HuH-7 (cell line): ENCODE measurements around the gene PRR22.

Experiments used
- DNase-seq: peaks from one replicate; pipeline ENCODE4 v3.0.0; 2011; ENCODE audit warnings: low spot score

Gene PRR22

GRCh38 chr19:5784581-5785147, at the start of gene PRR22:
Gene PRR22, minus strand, starts transcription at chr19:5784746. Its CDS starts 86 bp downstream, at chr19:5784660.
- DNase-seq: no peak

- DNase-seq: no peak
These were observed 48.1 kb upstream of the PRR22 start for GRCh38 chr19:5832527-5833216.

- DNase-seq: no peak
These were observed 47.5 kb upstream of the PRR22 start for GRCh38 chr19:5832061-5832460.

GRCh38 chr19:5831159-5831558, 46.6 kb upstream of the PRR22 start:
- no peak for DNase-seq

GRCh38 chr19:5829567-5830310, 45.2 kb upstream of the PRR22 start:
- DNase-seq: no peak

- peak; percentile 68 for DNase-seq
These were observed 44.4 kb upstream of the PRR22 start for GRCh38 chr19:5828661-5829566.

- peak; percentile 94 for DNase-seq
These were observed 43.5 kb upstream of the PRR22 start for GRCh38 chr19:5827891-5828660.

- DNase-seq: no peak
These were observed 42.9 kb upstream of the PRR22 start for GRCh38 chr19:5827342-5827890.

- peak; percentile 59 for DNase-seq
These were observed 42.2 kb upstream of the PRR22 start for GRCh38 chr19:5826531-5827341.

GRCh38 chr19:5825178-5825577, 40.6 kb upstream of the PRR22 start:
- DNase-seq: no peak

GRCh38 chr19:5824751-5825150, 40.2 kb upstream of the PRR22 start:
- no peak for DNase-seq

- peak; percentile 82 for DNase-seq
These were observed 39.2 kb upstream of the PRR22 start for GRCh38 chr19:5823579-5824281.

GRCh38 chr19:5822181-5822844, 37.8 kb upstream of the PRR22 start:
- DNase-seq: no peak

- no peak for DNase-seq
These were observed 37.1 kb upstream of the PRR22 start for GRCh38 chr19:5821521-5822180.

GRCh38 chr19:5820785-5821184, 36.2 kb upstream of the PRR22 start:
- no peak for DNase-seq

- no peak for DNase-seq
These were observed 34.0 kb upstream of the PRR22 start for GRCh38 chr19:5818594-5818993.

GRCh38 chr19:5817218-5817617, 32.7 kb upstream of the PRR22 start:
- DNase-seq: no peak

GRCh38 chr19:5814852-5815246, 30.3 kb upstream of the PRR22 start:
- DNase-seq: no peak
